ENCODE results near the gene ADAMTSL3.

DNA sequence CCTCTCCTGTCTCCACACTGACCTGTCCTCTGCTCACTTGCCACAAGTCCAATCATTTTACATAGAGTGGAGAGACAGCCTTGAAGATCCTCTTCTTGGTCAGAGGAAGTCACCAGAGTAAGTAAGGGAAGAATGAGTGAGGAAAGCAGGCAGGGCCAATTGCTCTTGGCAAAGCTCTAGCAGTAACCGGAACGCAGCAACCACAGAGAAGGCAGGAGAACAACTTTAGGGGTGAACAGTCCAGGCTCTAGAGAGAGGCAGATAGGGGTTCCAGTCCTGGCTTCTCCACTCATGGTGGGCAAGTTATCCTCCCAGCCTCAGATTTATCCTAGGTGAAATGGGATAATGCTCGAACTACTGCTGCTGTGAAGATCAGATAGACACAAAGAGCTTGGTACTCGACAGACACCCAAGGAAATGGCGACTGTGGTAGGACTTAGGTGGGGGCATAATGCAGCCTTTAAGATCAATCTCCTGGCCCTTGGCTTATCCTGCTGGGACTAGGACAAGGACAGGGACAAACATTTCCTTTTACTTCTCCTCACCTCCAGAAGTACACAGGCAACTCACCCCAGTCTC is 1.2 kb upstream of the ADAMTSL3 start:
- TF ChIP-seq, protein P1, sequence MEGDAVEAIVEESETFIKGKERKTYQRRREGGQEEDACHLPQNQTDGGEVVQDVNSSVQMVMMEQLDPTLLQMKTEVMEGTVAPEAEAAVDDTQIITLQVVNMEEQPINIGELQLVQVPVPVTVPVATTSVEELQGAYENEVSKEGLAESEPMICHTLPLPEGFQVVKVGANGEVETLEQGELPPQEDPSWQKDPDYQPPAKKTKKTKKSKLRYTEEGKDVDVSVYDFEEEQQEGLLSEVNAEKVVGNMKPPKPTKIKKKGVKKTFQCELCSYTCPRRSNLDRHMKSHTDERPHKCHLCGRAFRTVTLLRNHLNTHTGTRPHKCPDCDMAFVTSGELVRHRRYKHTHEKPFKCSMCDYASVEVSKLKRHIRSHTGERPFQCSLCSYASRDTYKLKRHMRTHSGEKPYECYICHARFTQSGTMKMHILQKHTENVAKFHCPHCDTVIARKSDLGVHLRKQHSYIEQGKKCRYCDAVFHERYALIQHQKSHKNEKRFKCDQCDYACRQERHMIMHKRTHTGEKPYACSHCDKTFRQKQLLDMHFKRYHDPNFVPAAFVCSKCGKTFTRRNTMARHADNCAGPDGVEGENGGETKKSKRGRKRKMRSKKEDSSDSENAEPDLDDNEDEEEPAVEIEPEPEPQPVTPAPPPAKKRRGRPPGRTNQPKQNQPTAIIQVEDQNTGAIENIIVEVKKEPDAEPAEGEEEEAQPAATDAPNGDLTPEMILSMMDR (IDR thresholded peaks at IDR 0.05) = no peak
- no peak for TF ChIP-seq POLR2A (IDR thresholded peaks at IDR 0.05)

Data from heart left ventricle (tissue), 13 donors.